ENCODE data around the gene SMG7.

SMG7 gene

GRCh38 chr1:183589874-183590243 is 117.6 kb downstream of the SMG7 start:
- DNase-seq (ENCODE audit: low spot score): no peak

- DNase-seq (ENCODE audit: low spot score): no peak
Observed at GRCh38 chr1:183590244-183591191, 118.2 kb downstream of the SMG7 start, which contains the start of gene NCF2. Gene NCF2, minus strand, starts transcription at chr1:183590459. Its CDS starts 130 bp downstream, at chr1:183590329.

- DNase-seq (ENCODE audit: low spot score): no peak
Observed at GRCh38 chr1:183592733-183593132, 120.4 kb downstream of the SMG7 start.

GRCh38 chr1:183593356-183593755 is 121.1 kb downstream of the SMG7 start:
- no peak for DNase-seq (ENCODE audit: low spot score)

GRCh38 chr1:183595537-183595936 is 123.2 kb downstream of the SMG7 start:
- DNase-seq (ENCODE audit: low spot score): no peak

GRCh38 chr1:183596500-183596899 is 124.2 kb downstream of the SMG7 start:
- no peak for DNase-seq (ENCODE audit: low spot score)

GRCh38 chr1:183597656-183598347 is 125.5 kb downstream of the SMG7 start:
- no peak for DNase-seq (ENCODE audit: low spot score)

GRCh38 chr1:183598386-183598785 is 126.1 kb downstream of the SMG7 start:
- DNase-seq (ENCODE audit: low spot score): no peak

GRCh38 chr1:183600136-183600535 is 127.8 kb downstream of the SMG7 start:
- DNase-seq (ENCODE audit: low spot score): no peak

- DNase-seq (ENCODE audit: low spot score): no peak
Observed at GRCh38 chr1:183600634-183601033, 128.3 kb downstream of the SMG7 start.

- DNase-seq (ENCODE audit: low spot score): no peak
Observed at GRCh38 chr1:183602510-183602909, 130.2 kb downstream of the SMG7 start.
